Bronchial epithelial cell (primary cell): ENCODE data around the gene USP22. TPM values are rescaled to one million over a fixed set of nuclear protein-coding genes. Genes with fewer than 3 reads are reported as not detected.
A peak's percentile ranks its signal among the peaks of the same experiment; 100 is the strongest.

Experiments used
- DNase-seq: peaks from one replicate; pipeline ENCODE4 v3.0.0-alpha.2; 2010; ENCODE audit warnings: low read depth
- FAIRE-seq: peaks from 2 replicates; lab custom pipeline; 2011; peaks lifted over from hg19 to GRCh38; lab: Jason Lieb, UNC
- H3K27me3 ChIP-seq: 2 replicates; pipeline ENCODE4 v1.5.1; 2011; ENCODE audit warnings: low read length; ENCODE audit not compliant: control insufficient read depth, insufficient read depth
- H3K36me3 ChIP-seq: 2 replicates; pipeline ENCODE4 v1.5.1; 2011; ENCODE audit warnings: low read length; ENCODE audit not compliant: control insufficient read depth, insufficient read depth
- H3K4me3 ChIP-seq: 2 replicates; pipeline ENCODE4 v1.5.1; 2011; ENCODE audit warnings: mild to moderate bottlenecking, low read depth, low read length, control low read depth
- total RNA-seq: library from RNA; depleted of rRNA; stranded (reverse); fragments of >200 nt; gene quantifications from 2 replicates; pipeline ENCODE4 v1.2.1, GENCODE V29; 2014
- TF ChIP-seq, protein P1 (sequence below): IDR thresholded peaks from 2 replicates; pipeline ENCODE4 v1.5.1; 2011; ENCODE audit warnings: mild to moderate bottlenecking, moderate library complexity, low read length, control low read depth, inconsistent platforms; ENCODE audit not compliant: insufficient read depth, severe bottlenecking

The USP22 gene
- total RNA-seq, 1 donor from 2014 or later = 165 TPM

DNA sequence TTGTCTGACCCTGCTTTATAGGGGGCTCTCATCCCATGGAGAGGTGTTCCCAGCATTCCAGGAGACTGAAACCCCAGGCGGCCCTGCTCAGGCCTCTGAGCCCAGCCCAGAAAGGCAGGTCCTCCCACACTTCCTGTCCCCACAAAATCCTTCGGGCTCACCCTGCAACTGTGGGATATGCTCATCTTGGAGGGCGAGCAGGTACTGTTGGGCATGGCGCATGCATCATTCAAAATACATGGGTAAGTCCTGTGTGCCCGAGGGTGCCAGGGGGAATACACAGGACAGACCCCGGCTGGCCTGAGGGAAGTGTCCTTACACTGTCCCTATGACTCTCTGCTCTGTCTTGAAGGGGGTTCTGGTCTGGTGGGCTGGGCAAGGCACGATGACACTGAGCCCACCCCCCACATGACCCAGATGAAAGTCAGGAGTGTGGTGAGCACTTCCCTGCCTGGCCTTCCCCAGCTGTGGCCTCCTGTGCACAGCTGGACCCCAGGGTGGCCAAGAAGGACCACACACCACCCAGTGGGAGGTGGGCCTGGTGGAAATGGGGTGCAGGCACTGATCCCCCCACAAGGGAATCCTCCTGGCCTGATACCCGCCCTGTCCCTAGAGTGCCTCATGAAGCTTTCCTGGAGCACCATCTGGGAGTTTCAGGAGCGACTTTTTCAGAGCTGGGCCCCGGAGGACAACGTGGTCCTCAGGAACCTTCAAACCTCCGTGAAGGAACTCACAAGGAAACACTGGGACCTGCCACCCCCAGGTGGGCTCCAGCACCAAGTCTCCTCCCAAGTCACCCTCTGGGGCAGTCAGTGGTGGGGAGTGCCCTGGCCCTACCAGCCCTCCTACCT is 46.7 kb downstream of the USP22 start:
- Histone ChIP-seq H3K36me3 (peaks cover 2% of the 10 kb centered on the region), H3K4me3 (no peak overlapping the region), H3K27me3 (no peaks in the 10 kb centered on the region)
- DNase-seq (no peak), FAIRE-seq (peak; percentile 50)
- TF ChIP-seq, protein P1, sequence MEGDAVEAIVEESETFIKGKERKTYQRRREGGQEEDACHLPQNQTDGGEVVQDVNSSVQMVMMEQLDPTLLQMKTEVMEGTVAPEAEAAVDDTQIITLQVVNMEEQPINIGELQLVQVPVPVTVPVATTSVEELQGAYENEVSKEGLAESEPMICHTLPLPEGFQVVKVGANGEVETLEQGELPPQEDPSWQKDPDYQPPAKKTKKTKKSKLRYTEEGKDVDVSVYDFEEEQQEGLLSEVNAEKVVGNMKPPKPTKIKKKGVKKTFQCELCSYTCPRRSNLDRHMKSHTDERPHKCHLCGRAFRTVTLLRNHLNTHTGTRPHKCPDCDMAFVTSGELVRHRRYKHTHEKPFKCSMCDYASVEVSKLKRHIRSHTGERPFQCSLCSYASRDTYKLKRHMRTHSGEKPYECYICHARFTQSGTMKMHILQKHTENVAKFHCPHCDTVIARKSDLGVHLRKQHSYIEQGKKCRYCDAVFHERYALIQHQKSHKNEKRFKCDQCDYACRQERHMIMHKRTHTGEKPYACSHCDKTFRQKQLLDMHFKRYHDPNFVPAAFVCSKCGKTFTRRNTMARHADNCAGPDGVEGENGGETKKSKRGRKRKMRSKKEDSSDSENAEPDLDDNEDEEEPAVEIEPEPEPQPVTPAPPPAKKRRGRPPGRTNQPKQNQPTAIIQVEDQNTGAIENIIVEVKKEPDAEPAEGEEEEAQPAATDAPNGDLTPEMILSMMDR = no peak

DNA sequence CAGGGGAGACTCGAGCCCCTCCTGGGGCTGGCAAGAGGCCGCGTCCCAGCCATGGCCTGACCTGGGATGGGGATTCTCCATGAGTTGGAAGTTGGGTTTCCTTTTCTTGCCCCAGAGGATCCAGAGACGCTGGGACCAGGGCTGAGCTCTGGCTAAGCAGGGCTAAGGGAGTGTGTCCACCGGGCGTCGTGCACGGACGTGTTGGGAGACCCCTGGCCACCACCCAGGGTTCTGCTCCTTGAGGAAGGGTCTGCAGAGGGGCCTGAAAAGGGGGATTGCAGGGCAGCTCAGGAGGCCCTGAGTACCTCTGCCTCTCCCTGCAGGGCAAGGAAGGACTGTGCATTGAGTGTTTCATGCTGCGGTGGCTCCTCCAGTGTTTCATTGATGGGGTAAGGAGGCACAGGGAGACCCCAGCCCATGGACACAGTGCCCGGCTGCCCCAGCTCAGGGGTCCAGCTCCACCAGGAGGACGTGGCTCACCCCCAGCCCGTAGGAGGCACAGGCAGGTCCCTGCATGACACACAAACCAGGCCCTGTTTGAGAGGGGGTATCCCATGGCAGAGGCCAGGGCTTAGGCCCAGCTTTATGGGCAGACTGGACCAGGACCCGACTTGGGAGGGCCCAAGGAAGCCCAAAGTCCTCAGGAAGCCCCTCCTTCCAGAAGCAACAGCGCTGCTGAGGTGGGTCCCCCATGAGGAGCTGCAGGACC is 47.5 kb downstream of the USP22 start:
- TF ChIP-seq, protein P1 = no peak
- Histone ChIP-seq H3K36me3 (no peaks in the 10 kb centered on the region), H3K27me3 (no peaks in the 10 kb centered on the region), H3K4me3 (no peak overlapping the region)
- DNase-seq (no peak), FAIRE-seq (no peak)

DNA sequence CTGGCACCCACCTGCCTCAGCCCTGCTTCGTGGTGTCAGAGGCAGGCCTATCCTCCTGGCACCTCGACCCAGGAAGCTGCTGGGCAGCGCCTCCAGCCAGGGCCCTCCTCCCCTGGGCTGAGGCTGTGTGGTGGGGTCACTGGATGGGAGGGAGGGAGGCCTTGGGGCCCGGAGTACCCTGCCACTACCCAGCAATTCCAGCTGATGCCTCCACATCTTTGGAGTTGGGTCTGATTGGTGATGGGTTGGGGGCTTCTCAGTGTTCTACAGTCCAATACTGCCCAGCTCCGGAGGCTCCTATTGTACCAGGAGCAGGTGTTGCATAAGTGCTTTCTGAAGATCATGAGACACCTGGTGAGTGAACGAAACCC is 48.0 kb downstream of the USP22 start:
- TF ChIP-seq, protein P1 = no peak
- no peak for DNase-seq

DNA sequence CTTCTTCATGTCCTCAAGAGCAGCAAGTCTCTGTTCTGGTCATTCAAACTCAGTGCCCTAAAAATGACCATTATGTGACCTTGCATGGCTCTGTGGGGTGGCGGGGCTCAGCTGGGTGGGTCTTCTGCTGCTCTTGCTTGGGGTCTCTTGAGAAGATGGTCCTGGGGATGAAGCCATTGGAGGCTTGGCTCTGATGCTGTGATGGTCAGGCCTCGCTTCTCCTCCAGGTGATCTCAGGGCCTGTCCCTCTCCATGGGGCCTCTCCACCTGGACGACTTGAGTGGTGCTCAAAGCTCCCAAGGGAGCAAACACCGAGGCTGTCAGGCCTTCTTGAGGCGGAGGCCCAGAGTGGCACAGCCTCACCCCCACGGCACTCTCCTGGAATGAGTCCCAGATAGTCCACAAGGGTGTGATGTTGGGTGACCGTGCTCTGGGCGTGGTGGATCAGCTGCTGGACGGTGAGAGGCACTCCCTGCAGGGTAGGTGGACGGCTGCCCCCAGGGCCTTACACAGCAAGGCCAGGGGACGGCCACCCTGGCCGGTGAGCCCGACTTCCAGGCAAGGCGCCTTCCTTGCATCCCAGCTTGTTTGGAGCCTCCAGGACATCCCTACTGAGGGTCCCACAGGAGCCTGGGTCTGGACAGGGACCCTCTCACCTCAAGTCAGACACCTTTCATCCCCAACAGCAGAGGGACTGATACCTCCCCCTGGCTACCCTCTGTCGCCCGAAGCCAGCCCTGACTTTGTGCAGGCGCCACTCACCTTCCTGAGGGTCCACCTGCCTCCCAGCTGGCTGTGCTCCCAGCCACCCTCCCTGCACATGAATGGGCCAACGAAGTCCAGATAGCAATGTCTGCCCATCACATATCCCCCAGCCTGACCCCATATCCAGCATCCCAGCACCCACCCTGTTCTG is 48.7 kb downstream of the USP22 start:
- FAIRE-seq (no peak), DNase-seq (no peak)
- TF ChIP-seq, protein P1 = no peak
- no peak overlapping the region for H3K4me3 ChIP-seq
- no peaks in the 10 kb centered on the region for H3K36me3 ChIP-seq
- no peaks in the 10 kb centered on the region for H3K27me3 ChIP-seq

More for the DNA sequence above, 48.0 kb downstream of the USP22 start:
- Histone ChIP-seq H3K4me3 (no peak overlapping the region), H3K36me3 (no peaks in the 10 kb centered on the region), H3K27me3 (no peaks in the 10 kb centered on the region)
- no peak for FAIRE-seq

DNA sequence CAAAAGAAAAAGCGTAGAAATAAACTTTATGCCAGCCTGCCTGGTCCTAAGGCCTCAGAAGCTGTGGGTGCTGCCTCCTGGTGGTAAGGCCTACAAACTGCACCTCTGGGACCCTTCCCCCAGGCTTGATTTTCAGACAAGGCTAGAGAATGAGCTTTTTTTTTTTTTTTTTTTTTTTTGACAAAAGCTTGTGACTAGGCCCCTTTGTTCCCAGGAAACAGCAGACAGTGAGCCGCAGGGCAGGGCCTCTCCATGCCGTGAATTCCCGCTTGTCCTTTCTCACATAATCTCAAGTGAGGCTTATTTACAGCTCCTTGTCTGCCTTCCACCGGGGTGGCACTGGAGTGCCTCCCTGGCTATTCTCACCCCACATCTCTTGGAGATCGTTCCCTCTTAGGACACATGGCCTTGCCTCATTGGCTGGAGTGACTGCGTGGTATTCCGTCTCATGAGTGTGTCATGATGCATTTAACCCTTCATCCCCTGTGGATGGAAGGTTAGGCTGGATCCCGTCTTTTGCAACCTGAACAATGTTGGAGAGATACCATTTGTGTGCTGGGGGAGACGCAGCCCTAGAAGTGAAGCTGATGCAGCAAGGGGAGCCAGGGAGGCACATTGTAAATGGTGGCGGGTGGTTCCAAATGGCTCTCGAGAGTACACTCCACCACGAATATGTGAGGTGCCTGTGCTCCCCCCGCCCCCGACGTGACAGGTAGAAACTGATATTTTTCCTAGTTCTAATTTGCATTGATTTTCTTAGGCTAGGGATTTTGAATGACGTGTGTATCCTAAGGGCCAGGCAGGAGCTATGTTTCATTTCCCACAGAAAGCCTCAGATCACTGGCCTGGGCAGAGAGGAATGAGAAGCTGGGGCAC is 49.6 kb downstream of the USP22 start:
- Histone ChIP-seq H3K4me3 (no peak overlapping the region), H3K27me3 (no peaks in the 10 kb centered on the region), H3K36me3 (no peaks in the 10 kb centered on the region)
- TF ChIP-seq, protein P1 = peak; percentile 95
- DNase-seq (peak; percentile 60), FAIRE-seq (peak; percentile 18)
